Epithelial cell of esophagus (primary cell): ENCODE results near the gene RNASEH2C.

Experiments used
- DNase-seq: peaks from one replicate; pipeline ENCODE4 v3.0.0; 2010; ENCODE audit warnings: low read depth
- H3K4me3 ChIP-seq: 2 replicates; pipeline ENCODE4 v1.5.1; 2011; ENCODE audit warnings: mild to moderate bottlenecking, low read length, control low read depth
- TF ChIP-seq, protein P1 (sequence below): IDR thresholded peaks from 2 replicates; pipeline ENCODE4 v1.5.1; 2011; ENCODE audit warnings: low read depth, mild to moderate bottlenecking, low read length, control low read depth, inconsistent platforms; ENCODE audit not compliant: insufficient read depth; ENCODE audit errors: missing control alignments

The RNASEH2C gene

GRCh38 chr11:65730461-65730860, 9.9 kb upstream of the RNASEH2C start:
- DNase-seq, result no peak
- no peak overlapping the region for H3K4me3 ChIP-seq
- TF ChIP-seq, protein P1, sequence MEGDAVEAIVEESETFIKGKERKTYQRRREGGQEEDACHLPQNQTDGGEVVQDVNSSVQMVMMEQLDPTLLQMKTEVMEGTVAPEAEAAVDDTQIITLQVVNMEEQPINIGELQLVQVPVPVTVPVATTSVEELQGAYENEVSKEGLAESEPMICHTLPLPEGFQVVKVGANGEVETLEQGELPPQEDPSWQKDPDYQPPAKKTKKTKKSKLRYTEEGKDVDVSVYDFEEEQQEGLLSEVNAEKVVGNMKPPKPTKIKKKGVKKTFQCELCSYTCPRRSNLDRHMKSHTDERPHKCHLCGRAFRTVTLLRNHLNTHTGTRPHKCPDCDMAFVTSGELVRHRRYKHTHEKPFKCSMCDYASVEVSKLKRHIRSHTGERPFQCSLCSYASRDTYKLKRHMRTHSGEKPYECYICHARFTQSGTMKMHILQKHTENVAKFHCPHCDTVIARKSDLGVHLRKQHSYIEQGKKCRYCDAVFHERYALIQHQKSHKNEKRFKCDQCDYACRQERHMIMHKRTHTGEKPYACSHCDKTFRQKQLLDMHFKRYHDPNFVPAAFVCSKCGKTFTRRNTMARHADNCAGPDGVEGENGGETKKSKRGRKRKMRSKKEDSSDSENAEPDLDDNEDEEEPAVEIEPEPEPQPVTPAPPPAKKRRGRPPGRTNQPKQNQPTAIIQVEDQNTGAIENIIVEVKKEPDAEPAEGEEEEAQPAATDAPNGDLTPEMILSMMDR, result no peak

- no peak overlapping the region for H3K4me3 ChIP-seq
- TF ChIP-seq, protein P1, result no peak
- DNase-seq, result no peak
Measured at GRCh38 chr11:65727865-65728264, 7.3 kb upstream of the RNASEH2C start.

- no peak for DNase-seq
- TF ChIP-seq, protein P1, result no peak
- no peak overlapping the region for H3K4me3 ChIP-seq
Measured at GRCh38 chr11:65726660-65727059, 6.1 kb upstream of the RNASEH2C start.

DNA sequence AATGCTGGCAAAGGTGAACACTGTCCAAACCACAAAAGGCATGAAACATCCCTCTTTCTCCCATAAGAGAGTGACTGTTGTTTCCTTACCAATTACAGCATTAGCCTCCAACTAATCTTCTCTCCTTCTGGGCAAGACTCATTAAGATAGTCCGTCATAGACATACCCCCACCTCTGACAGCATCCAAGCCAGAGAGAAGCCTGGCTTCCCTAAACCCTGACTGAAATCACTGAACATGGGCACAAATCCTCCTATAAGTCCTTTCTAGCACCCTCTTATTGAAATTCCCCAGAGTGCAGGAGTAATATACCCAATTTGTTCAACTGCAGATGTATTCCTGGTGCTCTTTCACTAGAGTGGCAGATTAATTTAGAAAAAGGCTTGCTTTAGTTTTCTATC, 1.7 kb upstream of the RNASEH2C start:
- TF ChIP-seq, protein P1, result no peak
- no peak overlapping the region for H3K4me3 ChIP-seq
- DNase-seq, result no peak

DNA sequence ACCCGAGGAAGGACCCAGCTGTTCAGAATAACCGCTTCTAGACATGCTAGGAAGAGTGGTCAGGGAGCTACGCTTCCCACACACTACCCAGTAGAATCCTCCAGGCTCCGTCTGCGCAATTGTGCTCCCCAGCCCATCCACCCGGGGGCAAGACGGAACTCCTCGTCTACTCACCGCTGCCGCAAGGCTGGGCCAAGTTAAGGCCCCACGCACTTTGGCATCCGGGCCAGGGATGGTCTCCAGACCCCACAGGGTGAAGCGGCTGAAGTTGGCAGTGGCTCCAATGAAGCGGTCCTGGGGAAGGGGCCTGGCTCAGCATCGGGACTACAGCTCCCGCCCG, 757 bp downstream of the RNASEH2C start:
- peak overlapping the region; percentile 84 for H3K4me3 ChIP-seq
- TF ChIP-seq, protein P1, result no peak
- peak; percentile 52 for DNase-seq

DNA sequence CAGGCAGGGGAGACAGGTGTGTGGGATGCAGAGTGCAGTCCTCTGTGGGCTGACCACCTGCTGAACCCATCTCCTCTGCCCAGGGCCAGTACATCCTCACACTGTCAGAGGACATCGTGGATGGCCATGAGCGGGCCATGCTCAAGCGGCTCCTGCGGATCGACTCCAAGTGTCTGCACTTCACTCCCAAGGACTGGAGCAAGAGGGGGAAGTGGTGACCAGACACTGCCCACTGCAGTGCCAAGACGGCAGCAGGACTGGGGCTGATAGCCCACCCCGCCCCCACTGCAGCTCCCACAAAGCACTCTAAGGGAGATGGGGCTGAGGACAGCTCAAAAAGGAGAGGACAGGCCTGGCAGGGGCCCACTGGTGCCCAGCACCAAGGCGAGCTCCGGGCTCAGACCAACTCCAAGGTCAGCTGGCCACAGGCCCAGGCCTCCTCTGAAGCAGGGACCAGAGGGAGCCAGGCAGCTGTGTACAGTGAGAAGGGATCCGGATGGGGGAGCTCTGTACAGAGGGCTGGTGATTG, 1.6 kb downstream of the RNASEH2C start:
- no peak for DNase-seq
- H3K4me3 ChIP-seq, result peak overlapping the region; percentile 84
- TF ChIP-seq, protein P1, result no peak

DNA sequence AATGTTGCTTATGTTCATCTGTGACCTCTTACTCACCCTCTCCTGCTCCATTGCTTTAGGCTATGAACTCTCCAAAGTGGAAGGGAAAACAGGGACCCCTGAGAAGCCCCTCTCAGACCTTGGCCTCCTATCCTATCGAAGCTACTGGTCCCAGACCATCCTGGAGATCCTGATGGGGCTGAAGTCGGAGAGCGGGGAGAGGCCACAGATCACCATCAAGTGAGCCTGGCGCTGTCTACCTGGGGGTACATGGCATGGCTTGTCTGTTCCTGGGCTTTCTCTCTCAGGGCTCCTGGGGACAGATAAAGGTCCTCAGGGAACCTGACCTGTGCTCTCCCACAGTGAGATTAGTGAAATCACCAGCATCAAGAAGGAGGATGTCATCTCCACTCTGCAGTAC, 2.1 kb downstream of the RNASEH2C start:
- H3K4me3 ChIP-seq, result no peak overlapping the region
- TF ChIP-seq, protein P1, result no peak
- no peak for DNase-seq
